ENCODE measurements around the gene USP48.
A peak's percentile ranks its signal among the peaks of the same experiment; 100 is the strongest.
"Not testable (repeated sequence)": the region's sequence is repeated elsewhere in the genome, so short reads cannot be mapped to it uniquely, and the experiment has no call there.

The USP48 gene, protein sequence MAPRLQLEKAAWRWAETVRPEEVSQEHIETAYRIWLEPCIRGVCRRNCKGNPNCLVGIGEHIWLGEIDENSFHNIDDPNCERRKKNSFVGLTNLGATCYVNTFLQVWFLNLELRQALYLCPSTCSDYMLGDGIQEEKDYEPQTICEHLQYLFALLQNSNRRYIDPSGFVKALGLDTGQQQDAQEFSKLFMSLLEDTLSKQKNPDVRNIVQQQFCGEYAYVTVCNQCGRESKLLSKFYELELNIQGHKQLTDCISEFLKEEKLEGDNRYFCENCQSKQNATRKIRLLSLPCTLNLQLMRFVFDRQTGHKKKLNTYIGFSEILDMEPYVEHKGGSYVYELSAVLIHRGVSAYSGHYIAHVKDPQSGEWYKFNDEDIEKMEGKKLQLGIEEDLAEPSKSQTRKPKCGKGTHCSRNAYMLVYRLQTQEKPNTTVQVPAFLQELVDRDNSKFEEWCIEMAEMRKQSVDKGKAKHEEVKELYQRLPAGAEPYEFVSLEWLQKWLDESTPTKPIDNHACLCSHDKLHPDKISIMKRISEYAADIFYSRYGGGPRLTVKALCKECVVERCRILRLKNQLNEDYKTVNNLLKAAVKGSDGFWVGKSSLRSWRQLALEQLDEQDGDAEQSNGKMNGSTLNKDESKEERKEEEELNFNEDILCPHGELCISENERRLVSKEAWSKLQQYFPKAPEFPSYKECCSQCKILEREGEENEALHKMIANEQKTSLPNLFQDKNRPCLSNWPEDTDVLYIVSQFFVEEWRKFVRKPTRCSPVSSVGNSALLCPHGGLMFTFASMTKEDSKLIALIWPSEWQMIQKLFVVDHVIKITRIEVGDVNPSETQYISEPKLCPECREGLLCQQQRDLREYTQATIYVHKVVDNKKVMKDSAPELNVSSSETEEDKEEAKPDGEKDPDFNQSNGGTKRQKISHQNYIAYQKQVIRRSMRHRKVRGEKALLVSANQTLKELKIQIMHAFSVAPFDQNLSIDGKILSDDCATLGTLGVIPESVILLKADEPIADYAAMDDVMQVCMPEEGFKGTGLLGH

DNA sequence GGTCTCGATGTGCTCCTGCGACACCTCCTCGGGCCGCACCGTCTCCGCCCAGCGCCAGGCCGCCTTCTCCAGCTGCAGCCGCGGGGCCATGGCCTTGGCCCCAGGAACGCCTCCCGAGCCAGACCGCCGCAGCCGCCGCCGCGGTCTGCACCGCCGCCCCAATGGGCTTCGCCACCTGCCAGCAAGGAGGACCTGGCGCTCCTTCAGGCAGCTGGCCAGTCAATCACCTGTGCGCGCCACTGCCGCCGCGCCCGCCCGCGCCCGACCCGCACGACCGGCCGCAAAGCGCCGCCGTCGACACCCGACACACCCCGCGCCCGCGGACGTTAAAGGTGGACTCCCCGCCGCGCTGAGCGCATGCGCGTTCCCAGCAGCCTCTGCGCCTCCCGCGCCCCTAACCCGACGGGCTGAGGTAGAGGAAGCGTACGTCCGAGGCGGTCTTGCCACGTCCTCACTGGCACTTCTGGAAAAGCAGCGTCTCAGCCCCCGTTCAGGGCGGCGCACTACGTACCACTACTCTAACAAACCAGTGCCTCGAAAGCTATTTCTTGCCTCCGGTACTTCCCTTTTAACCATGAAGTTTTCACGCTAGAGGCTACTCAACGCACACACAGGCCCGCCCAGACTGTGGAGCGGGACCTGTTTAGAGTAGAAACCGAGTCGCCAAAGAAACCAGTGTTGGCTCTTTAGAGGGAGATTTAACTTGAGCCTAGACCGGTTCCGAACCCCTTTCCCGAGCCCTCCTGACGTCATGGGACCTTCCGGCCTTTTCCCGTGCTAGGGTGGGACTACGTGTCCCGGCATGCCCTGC is at the start of gene USP48:
TSS of gene USP48 (minus strand) at position 282 of the 811 bp plus-strand sequence. CDS start at position 90, 192 bp downstream.
- peak; percentile 98 for DNase-seq

DNA sequence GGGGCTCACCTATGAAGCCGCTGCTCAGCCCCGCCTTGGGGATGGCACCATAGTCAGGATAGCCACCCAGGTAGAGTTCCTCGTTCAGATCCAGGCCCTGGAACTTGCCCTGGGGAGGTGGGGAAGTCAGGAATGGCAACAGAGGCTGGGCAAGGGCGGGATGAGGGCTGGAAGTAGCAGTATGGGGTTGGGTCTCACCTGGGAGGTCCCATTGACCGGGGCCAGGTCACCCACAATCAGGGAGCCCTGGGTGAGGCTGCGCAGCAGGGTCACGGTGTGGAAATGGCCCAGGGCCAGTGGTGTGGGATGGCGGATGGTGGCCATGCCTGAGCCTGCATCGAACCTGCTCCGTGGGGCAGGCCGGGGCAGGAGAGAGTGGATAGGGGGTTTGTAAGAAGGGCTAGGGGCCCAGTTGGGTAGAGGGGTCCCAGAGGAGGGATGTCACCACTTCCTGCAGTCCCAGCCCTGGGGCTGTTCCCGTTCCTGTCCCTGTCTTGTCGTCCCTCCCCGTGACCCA is 48.6 kb upstream of the USP48 start:
- DNase-seq = no peak

DNA sequence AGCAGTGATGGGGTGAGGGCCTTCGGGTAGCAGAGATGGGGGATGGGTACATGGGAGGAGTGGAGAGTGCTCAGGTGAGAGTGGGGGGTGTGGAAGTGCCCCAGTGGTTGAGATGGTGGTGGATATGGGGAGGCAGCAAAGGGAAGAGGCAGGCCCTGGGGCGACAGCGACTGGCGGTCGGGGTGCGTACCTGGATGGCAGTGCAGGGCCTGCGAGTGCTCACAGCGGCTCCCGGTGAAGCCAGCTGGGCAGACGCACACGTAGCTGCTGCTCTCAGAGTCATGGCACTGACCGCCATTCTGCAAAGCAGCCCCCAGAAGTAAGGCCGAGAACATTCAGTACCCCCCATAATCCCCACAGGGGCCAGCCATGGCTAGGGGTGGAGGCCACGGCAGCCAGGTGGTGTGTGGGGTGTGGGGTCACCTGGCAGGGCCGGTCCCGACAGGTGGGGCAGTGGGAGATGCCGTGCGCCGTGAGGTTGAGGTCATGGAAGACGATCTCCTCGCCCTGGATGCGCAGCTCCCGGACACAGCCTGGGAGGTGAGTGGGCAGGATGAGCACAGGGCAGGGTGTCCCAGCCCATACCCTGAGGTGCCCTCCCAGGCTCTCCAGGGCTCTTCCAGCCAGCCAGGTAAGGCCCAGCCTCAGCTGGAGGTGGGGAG is 48.0 kb upstream of the USP48 start:
- DNase-seq = no peak

DNA sequence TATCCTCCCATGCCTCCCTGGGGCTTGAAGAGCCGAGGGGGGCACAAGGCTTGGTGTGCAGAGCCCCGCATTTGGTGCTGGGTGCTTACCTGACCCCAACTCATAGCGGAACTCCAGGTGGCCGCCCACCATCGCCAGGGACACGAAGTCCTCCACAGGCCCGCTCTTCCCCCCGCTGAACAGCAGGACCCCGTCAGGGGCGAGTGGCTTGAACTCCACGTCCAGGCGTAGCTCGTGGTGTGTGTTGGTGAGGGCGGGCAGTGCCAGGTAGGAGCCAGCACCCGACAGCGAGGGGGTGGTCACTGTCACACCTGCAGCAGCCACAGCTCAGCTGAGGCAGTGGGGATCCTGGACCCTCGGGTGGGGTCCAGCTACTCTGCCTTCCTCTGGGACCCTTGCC is 46.3 kb upstream of the USP48 start:
- peak; percentile 17 for DNase-seq

DNA sequence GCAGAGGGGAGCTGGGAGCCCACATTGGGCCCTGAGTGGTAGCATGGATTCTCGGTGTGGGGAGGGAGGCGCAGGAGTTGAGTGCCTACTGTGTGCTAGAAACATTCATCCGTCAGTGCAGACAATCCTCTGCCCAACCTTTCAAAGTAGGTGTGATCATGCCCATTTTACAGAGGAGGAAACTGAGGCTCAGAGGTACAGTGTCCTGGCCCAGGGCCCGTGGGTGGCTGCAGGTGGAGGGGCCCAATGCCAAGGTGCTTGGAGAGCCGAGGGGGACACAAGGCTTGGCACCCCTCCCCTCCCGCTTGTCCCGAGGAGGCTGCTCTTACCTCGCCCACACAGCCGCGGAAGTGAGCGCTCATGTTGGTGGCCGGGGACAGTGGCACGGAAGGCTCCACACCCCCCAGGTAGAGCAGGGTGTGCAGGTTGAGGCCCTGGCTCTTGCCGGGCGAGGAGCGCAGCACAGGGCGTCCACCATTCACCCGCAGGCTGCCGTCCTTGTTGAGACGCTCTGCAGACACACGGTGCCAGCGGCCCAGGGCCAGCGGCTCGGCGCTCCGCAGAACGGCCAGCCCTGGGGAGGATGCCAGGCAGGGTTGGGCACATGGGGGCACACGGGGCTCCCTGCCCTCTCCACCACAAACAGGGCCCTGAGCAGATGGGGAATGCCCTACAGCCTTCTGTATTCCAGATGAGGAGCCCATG is 45.7 kb upstream of the USP48 start:
- DNase-seq = peak; percentile 18

DNA sequence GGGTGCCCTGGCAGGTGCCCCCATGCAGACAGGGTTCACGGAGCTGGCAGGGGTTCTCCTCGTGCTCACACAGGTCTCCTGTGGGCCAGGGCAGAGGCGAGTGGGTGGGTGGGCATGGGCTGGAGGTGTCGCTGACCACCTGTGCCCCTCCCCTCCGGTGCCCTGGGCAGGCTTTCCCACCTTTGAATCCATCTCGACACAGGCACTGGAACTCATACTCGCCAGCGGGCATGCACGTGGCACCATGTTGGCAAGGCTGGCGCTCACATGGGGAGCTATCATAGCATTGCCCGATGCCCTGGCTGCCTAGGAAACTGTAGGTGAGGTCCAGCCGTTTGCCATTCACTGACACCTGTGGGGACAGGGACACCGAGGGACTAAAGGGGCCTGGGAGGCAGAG is 45.1 kb upstream of the USP48 start:
- peak; percentile 17 for DNase-seq

DNA sequence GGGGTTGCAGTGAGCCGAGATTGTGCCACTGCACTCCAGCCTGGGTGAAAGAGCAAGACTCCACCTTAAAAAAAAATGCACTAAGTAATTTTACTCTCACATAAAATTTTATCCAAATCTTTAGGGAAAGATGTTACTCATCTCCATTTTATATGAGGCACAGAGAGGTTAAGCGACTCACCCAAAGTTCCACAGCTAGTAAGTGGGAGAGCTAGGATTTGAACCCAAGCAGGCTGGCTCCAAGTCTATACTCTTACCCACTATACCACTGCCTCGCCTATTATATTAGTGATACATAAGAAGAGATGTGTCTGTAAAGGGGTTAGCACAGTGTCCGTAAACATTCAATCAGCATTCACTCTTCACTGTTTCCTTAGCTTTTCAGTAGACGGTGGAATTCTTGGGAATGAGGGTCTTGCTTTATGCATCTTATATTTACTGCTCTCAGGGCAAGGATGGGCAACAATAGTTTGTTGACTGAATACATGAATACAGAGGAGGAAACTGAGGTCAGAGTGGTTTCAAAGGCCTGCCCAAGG is 44.3 kb upstream of the USP48 start:
- DNase-seq = no peak

DNA sequence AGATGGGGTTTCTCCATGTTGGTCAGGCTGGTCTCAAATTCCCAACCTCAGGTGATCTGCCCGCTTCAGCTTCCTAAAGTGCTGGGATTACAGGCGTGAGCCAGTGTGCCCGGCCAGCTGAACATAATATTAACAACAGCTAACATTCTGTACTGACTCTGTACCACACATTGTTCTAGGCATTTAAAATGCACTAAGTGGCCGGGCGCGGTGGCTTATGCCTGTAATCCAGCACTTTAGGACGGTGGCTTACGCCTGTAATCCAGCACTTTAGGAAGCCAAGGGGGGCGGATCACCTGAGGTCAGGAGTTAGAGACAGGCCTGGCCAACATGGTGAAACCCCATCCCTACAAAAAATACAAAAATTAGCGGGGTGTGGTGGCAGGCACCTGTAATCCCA is 43.7 kb upstream of the USP48 start:
- not testable (repeated sequence) for DNase-seq

DNA sequence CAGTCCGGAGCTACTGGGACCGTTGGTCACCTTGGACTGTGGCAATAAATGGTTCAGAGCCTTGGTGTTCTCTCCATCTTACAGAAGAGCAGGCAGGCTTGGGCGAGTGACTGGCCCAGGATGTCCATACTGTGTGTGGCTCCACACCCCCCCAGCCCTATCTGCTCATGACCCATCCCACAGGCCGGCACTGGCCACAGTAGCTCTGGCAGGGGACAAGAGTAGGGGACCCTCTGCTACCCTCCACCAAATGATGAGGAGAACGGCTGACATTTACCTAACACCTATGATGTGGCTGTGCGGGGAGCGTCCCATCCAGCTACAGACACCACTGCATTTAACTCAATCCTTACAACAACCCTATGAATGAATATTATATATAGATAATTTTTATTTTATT is 42.4 kb upstream of the USP48 start:
- DNase-seq = no peak

DNA sequence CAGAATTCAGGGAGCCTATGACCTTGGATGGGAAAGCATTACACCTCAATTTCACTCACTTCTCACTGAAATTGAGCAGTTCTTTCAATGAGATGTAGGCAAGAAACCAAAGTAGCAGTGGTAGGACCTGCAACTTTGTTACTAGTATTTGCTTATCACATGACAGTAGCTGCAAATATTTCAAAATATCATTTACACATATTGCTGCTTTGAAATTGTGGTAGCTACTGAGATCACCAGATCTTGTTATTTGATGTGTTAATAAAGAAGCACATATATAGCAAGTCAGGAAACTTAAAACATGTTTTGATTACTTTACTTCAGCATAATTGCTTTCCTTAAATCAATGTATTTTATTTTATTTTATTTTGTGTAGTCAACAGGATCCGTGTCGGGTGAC is 42.0 kb upstream of the USP48 start:
- no peak for DNase-seq

DNA sequence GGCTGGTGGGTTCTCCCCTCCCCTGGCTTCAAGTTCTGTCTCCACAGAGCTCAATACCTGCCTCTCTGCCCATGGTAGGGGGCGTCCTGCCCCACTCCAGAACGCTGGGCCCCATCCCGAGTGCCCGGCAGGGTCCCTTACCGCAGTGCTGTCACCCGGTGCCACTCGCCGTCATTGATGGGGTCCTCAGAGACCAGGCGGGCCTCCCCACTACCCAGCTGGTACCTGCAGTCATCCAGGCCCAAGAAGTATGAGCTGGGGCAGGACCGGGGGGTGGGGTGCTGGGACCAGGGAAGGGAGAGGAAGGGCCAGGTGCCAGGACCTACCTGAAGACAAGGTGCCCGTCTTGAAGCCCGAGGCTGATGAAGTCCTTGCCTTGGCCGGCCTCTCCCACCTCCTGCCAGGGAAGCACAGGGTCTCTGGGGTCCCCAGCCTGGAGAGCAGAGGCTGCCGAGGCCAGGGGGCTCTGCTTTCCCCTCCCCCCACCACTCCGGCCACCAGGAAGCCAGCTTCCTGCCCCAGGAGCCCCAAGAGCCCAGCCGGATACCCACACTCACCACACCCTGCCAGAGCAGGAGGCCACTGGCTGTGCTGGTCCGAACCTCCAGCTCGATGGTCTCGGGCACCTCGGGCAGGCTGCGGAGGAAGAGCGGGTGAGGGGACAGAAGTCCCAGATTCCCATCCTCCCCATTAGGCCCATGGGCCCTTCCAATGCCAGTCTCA is 41.2 kb upstream of the USP48 start:
- no peak for DNase-seq

DNA sequence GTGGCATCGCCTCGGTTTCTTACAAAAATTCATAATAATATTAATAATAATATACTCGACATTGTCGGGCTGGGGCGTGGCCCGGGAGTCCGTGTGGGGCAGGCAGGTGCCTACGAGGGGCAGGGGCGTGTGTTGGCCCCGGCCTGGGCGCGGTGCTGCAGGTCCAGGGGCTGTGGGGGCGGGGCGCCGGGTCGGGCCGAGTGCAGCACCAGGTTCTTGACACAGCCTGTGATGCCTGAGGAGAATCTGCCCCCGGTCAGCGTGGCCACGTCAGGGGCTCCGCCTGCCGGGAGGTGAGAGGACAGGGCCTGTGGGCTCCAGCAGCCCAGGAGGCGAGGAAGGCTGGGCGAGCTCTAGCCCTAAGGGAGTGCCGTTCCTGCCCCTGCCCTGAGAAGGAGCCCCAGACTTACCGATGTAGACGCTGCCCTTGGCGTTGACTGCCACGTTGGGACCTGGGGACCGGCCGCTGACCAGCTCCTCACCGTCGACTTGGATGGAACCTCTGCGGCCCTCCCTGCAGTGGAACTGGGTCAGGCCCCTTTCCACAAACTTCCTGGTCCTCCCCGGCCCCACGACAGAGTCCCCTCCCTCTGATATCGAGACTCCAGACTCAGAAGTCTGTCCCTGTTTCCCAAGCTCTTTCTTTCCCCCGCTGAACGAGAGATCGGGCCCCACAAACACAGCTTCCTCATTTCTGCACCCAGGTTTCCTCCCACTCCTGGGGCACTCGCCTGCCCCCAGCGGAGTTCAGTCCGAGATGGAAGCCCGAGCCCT is 40.4 kb upstream of the USP48 start:
- peak; percentile 21 for DNase-seq

DNA sequence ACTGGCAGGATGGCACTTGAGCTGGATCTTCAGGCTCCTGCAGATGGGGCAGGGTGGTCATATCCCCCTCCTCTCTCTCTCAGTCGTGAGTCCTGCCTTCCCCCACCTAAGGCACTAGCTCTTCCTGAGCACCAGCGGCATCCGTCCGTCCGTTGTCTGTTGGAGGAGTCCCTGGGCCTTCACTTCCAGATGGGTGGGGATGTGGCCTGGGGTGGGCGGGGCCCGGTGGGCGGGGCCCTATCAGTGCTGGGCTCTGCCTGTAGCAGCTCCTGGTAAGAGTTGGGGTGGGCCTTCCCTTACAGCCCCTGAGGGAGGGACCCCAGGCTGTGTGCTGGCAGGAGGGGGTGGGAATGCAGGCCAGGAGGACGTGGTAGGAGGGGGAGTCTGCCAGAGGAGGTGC is 39.4 kb upstream of the USP48 start:
- no peak for DNase-seq

DNA sequence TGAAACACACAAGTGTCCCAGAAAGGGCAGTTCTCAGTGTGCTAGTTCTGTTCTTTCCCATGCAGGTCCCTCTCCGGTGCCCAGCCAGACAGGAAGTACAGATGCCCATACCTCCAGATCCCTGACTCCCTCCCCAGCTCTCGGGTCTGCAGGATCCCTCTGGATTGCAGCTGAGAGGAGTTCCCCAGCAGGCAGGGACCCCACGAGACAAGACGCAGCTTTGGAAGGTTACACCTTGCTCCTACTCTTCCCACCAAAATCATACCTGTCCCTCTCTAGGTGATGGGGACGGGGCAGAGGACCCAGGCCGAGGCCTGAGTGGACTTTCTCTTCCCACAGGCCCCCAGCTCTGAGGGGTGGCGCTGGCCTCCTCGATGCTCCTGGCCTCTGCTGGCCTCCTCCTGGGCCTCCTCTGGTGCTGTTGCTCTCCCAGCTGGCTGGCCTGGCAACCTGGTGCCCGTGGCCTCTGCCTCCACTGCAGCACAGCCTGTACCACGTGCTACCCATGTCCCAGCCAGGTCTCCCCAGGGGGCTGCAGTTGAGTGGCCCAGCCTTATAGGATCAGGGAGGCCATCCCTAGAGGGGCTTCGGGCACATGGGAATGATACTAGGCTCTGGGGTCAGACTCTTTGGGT is 38.6 kb upstream of the USP48 start:
- DNase-seq = peak; percentile 20

DNA sequence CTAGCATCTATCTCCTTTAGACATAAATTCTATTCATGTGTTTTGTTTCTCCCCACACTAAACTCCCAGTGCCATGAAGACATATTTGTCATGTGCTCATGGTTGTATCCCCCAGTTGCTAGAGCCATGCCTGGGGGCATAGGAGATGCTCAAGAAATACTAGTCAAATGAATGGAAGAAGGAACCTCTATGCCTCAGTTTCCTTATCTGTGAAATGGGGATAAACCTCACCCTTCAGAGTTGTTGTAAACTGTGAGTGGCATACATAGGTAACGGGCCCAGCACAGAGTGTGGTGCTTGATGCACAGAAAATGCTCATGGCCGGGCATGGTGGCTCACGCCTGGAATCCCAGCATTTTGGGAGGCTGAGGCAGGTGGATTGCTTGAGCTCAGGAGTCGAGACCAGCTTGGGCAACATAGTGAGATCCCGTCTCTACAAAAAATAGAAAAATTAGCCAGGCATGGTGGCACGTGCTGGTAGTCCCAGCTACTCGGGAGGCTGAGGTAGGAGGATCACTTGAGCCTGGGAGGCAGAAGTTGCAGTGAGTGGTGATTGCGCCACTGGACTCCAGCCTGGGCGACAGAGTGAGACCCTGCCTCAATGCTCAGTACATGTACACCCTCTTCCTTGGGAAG is 37.8 kb upstream of the USP48 start:
- DNase-seq = no peak

DNA sequence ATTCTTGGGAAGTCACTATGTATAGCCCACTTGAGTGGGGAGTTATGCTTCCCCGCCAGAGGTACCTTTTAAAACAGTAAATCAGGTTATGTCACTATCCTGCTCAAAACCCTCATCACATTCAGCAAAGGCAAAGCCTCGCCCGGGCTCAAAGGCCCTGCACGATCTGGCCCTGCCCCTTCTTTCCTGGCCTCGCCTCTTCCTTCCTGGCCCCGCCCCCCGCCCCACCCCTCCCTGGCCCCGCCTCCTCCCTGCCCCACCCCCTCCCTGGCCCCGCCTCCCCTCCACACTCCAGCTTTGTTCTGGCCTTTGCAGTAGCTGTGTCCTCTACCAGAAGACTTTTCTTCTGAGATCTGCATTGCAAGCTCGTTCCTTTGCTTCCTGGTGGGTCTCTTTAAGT is 35.7 kb upstream of the USP48 start:
- no peak for DNase-seq

DNA sequence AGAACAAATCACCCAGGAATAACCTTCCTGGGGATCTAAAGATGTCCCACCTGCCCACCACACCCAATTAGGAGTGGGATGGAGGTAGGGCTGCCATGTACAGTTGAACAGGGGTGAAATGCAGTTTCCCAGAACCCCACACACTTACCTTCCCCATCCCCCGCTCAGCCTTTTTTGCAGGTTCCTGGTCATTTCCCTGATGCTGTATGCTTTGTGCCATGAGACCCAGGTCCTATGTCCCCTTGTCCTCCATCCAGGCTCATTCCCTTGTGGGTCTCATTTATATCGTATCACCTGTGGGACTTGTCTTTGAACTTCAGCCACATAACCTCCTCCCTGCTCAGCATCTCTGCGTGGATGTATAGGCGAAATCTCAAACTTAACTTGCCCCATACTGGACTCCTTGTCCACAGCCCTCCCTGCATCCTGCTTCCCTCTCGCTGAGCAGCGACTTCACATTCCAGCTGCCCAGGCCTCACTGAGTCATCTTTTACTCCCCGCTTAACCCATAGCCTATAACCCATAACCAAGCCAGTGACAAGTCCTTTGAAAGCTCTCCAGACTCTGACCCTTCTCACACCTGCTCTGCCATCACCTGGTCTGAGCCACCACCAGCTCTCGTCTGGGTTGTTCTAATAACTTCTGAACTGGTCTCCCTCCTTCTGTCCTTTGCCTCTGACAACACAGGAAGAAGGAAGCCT is 33.8 kb upstream of the USP48 start:
- no peak for DNase-seq

Data from femur (tissue), 1 donor.